GM12874 (cell line): ENCODE measurements around the gene MAGI1.

Experiments used
- TF ChIP-seq, protein P1 (sequence below): IDR thresholded peaks from 2 replicates; pipeline ENCODE4 v1.5.1; 2011; ENCODE audit warnings: low read depth, mild to moderate bottlenecking, control low read depth, low read length, moderate library complexity; ENCODE audit not compliant: insufficient read depth

MAGI1 gene

GRCh38 chr3:65344846-65345245 lies 693.9 kb downstream of the MAGI1 start:
- TF ChIP-seq, protein P1, sequence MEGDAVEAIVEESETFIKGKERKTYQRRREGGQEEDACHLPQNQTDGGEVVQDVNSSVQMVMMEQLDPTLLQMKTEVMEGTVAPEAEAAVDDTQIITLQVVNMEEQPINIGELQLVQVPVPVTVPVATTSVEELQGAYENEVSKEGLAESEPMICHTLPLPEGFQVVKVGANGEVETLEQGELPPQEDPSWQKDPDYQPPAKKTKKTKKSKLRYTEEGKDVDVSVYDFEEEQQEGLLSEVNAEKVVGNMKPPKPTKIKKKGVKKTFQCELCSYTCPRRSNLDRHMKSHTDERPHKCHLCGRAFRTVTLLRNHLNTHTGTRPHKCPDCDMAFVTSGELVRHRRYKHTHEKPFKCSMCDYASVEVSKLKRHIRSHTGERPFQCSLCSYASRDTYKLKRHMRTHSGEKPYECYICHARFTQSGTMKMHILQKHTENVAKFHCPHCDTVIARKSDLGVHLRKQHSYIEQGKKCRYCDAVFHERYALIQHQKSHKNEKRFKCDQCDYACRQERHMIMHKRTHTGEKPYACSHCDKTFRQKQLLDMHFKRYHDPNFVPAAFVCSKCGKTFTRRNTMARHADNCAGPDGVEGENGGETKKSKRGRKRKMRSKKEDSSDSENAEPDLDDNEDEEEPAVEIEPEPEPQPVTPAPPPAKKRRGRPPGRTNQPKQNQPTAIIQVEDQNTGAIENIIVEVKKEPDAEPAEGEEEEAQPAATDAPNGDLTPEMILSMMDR, result no peak

DNA sequence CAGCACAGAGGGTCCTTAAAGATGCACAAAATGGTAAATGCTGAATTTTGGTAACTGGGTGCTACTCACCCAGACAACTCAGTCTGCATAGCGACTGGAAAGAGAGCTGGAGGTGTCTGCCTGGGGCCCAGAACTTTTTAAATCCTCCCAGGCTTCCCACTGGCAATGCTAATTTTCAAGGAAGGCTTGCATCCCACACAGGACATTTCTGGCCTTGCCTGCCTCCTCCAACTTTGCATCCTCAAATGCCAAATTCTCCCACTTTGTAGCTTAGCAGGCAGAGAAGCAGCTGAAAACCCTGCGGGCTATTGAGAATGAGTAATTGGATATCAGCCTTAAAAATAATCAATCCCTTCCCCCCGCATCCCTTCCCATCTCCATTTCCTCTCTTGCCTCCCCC lies 694.3 kb downstream of the MAGI1 start:
- TF ChIP-seq, protein P1, result no peak

GRCh38 chr3:65343736-65344135 lies 695.0 kb downstream of the MAGI1 start:
- TF ChIP-seq, protein P1, result no peak

DNA sequence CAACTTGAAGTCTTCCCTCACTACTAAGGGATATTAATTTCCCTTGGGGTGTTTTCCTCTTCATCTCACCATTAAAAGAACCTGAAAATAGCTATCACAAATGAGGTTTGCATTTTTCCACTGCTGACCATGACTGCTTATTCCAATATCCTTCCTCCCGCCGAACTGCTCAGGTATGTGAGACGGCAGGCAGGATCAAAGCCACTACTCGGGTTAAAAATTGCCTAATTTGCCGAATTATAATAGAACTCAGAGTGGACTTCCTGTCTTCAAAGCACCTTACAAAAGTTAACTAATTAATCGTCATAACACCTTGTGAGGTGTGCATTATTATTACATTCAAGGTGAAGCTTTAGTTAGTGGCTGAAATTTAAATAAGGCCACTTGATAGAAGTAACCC lies 695.7 kb downstream of the MAGI1 start:
- TF ChIP-seq, protein P1, result no peak

GRCh38 chr3:65342084-65342683 lies 696.5 kb downstream of the MAGI1 start:
- TF ChIP-seq, protein P1, result peak; percentile 74

DNA sequence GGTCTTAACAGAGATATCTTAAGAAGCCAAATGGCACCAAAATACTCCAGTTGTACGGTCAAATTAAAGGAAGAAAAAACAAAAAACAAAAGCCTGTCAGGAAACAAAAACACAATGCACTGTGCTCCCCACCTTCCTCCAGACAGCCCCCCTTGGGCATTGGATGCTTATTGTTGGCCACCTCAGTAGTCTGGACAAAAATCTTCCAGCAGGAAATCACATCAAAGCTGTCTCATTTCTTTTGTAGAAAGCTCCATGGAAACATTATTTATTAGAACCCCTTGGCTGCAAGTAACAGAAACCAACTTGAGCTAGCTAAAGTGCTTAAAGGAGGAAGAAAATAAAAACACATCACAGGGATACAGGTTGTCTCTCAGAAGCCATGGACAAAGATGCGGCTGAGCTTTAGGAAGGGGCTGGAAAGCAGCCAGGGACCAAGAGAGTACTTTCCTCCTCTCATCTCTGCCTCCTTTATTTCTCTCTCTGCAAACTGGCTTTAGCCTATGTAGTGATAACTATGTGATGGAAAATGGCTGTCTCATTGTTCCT lies 699.5 kb downstream of the MAGI1 start:
- TF ChIP-seq, protein P1, result no peak

DNA sequence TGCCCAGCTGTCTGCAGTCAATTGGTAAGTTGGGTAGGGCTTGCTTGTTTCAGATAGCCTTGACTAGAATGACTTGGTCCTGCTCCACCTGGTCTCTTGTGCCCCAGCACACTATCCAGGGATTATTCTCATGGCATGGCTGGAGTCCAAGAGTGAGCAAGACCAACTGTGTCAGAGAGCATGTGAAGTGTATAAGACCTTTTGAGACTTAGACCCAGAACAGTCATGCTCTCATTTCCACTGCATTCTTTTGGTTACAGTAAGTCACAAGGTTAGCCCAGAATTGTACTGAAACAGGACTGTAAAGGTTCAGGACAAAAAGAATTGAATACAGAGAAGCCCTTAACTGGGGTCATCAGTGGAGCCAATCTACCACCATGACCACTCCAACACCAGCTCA lies 700.1 kb downstream of the MAGI1 start:
- TF ChIP-seq, protein P1, result no peak
